GM19328 (cell line): ENCODE data around the gene THSD8.

ENCODE experiments used
- ATAC-seq: cut with Tn5 transposase; IDR thresholded peaks from one replicate; pipeline ENCODE4 v1.9.1; 2021; ENCODE audit warnings: mild to moderate bottlenecking, moderate library complexity; ENCODE audit not compliant: unreplicated experiment

Gene THSD8

DNA sequence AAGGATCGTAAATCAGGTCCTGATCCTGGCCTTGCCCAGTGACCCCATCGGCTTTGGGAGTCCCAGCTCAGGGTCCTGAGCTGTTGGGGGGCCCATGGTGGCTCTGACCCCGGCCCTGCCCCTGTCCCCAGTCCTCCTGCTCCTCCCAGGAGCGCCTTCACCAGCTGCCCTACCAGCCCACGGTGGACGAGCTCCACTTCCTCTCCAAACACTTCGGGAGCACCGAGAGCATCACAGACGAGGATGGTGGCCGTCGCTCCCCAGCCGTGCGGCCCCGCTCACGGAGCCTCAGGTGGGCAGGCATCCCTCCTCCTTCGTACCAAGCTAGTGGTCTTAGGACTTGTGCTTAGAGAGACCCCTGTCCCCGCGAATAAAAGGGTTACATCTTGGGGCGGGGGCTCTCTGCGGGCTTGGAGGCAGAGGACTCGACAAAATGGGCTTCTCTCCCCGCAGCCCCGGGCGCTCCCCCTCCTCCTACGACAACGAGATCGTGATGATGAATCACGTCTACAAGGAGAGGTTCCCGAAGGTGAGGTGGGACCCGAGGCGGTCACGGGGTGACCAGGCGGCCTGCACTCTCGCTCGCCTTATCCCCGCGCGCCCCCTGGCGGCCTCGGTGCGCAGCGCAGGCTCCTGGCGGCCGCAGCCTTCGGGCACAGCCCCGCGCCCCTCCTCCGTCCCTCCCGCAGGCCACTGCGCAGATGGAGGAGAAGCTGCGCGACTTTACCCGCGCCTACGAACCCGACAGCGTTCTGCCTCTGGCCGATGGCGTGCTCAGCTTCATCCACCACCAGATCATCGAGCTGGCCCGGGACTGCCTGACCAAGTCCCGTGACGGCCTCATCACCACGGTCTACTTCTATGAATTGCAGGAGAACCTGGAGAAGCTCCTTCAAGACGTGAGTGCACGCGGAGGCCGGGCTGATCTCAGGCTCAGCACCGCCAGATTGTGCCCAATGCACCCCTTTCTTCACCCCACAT, 45.6 kb downstream of the THSD8 start:
- no peak for ATAC-seq
